IMR-90 (cell line): ENCODE measurements around the gene SUN1. TPM values are rescaled to one million over a fixed set of nuclear protein-coding genes. Genes with fewer than 3 reads are reported as not detected.

Source experiments
- ATAC-seq: fragments of 200-7000 bp; cut with Tn5 transposase; 2 replicates; pipeline ENCODE4 v1.9.1; 2020; ENCODE audit warnings: low read depth, mild to moderate bottlenecking, moderate library complexity
- BruUV-seq: library from RNA; stranded (reverse); fragments of 400-500 nt; replicated peaks from 2 replicates; lab custom pipeline; 2021; lab: Mats Ljungman, UMichigan
- CTCF ChIA-PET: fragments of 300-600 bp; formaldehyde crosslinking; extraction: SDS; loops from one replicate; lab custom pipeline; 2021; ENCODE audit warnings: antibody characterized with exemption; lab: Yijun Ruan, JAX
- POLR2A ChIA-PET: fragments of 300-600 bp; sonication (Branson Sonifier 250); formaldehyde crosslinking; loops from one replicate; lab custom pipeline; 2022; ENCODE audit warnings: antibody characterized with exemption; ENCODE audit not compliant: unreplicated experiment; lab: Charles Lee
- DNase-seq: peaks from one replicate; pipeline ENCODE4 v3.0.0; 2013
- H2AFZ ChIP-seq: replicated peaks from 2 replicates; pipeline ENCODE3; 2013; ENCODE audit warnings: low read length, mild to moderate bottlenecking; ENCODE audit not compliant: poor library complexity
- H2AK5ac ChIP-seq: 2 replicates; pipeline ENCODE4 v1.6.1; 2013; ENCODE audit warnings: low read depth, low read length, inconsistent platforms
- H2AK9ac ChIP-seq: replicated peaks from 2 replicates; pipeline ENCODE3; 2013; ENCODE audit warnings: mild to moderate bottlenecking, low read depth, low read length, moderate library complexity; ENCODE audit not compliant: poor library complexity
- H2BK120ac ChIP-seq: 2 replicates; pipeline ENCODE4 v1.6.1; 2013; ENCODE audit warnings: low read depth, low read length, inconsistent platforms
- H2BK15ac ChIP-seq: 3 replicates; pipeline ENCODE4 v1.6.1; 2013; ENCODE audit warnings: low read depth, low read length, inconsistent platforms
- H2BK20ac ChIP-seq: 2 replicates; pipeline ENCODE4 v1.6.1; 2013; ENCODE audit warnings: low read depth, mild to moderate bottlenecking, inconsistent platforms, low read length, moderate library complexity
- H2BK5ac ChIP-seq: 2 replicates; pipeline ENCODE4 v1.6.1; 2013; ENCODE audit warnings: mild to moderate bottlenecking, low read depth, low read length, inconsistent platforms; ENCODE audit not compliant: poor library complexity, severe bottlenecking
- H3K14ac ChIP-seq: replicated peaks from 2 replicates; pipeline ENCODE4 v1.6.1; 2013; ENCODE audit warnings: low read depth, low read length, inconsistent platforms
- H3K18ac ChIP-seq: 2 replicates; pipeline ENCODE4 v1.6.1; 2013; ENCODE audit warnings: low read depth, low read length, control low read depth
- H3K23ac ChIP-seq: 2 replicates; pipeline ENCODE4 v1.6.1; 2013; ENCODE audit warnings: low read depth, low read length, inconsistent platforms
- H3K27ac ChIP-seq: 2 replicates; pipeline ENCODE4 v1.5.1; 2013; ENCODE audit warnings: mild to moderate bottlenecking, control low read depth, low read length; ENCODE audit not compliant: insufficient read depth
- H3K27me3 ChIP-seq: 2 replicates; pipeline ENCODE4 v1.6.1; 2013; ENCODE audit warnings: low read length; ENCODE audit not compliant: control insufficient read depth, insufficient read depth
- H3K36me3 ChIP-seq: 2 replicates; pipeline ENCODE4 v1.6.1; 2013; ENCODE audit warnings: low read length, mixed read lengths; ENCODE audit not compliant: control insufficient read depth, insufficient read depth
- H3K4ac ChIP-seq: 2 replicates; pipeline ENCODE4 v1.6.1; 2013; ENCODE audit warnings: low read depth, low read length, inconsistent platforms
- H3K4me1 ChIP-seq: 2 replicates; pipeline ENCODE4 v1.6.1; 2013; ENCODE audit warnings: low read length, mixed read lengths; ENCODE audit not compliant: control insufficient read depth, insufficient read depth
- H3K4me2 ChIP-seq: 2 replicates; pipeline ENCODE4 v1.6.1; 2013; ENCODE audit warnings: low read depth, mild to moderate bottlenecking, control low read depth, low read length, moderate library complexity
- H3K4me3 ChIP-seq: 2 replicates; pipeline ENCODE4 v1.5.1; 2013; ENCODE audit warnings: low read depth, mild to moderate bottlenecking, control low read depth, low read length, moderate library complexity; ENCODE audit not compliant: insufficient read depth
- H3K56ac ChIP-seq: 2 replicates; pipeline ENCODE4 v1.6.1; 2013; ENCODE audit warnings: low read length, inconsistent platforms; ENCODE audit not compliant: insufficient read depth; ENCODE audit errors: extremely low read depth
- H3K79me1 ChIP-seq, 2 experiments: 2 replicates each; pipeline ENCODE4 v1.6.1; 2013; ENCODE audit warnings: low read length in 2 of 2, inconsistent platforms in 1 of 2, low read depth in 1 of 2
- H3K9ac ChIP-seq: 2 replicates; pipeline ENCODE4 v1.6.1; 2013; ENCODE audit warnings: low read depth, low read length, control low read depth
- H3K9me1 ChIP-seq: 2 replicates; pipeline ENCODE4 v1.6.1; 2013; ENCODE audit warnings: low read length, inconsistent platforms; ENCODE audit not compliant: insufficient read depth
- H3K9me3 ChIP-seq: 2 replicates; pipeline ENCODE4 v1.6.1; 2013; ENCODE audit warnings: low read length; ENCODE audit not compliant: control insufficient read depth, insufficient read depth
- H4K20me1 ChIP-seq: 2 replicates; pipeline ENCODE4 v1.6.1; 2013; ENCODE audit warnings: low read length, inconsistent platforms; ENCODE audit not compliant: insufficient read depth
- H4K5ac ChIP-seq: 2 replicates; pipeline ENCODE4 v1.6.1; 2013; ENCODE audit warnings: mild to moderate bottlenecking, low read depth, low read length, control low read depth
- H4K8ac ChIP-seq, 2 experiments: 2 replicates each; pipeline ENCODE4 v1.6.1; 2013; ENCODE audit warnings: low read depth in 2 of 2, low read length in 2 of 2, control low read depth in 1 of 2, inconsistent platforms in 1 of 2
- H4K91ac ChIP-seq: 2 replicates; pipeline ENCODE4 v1.6.1; 2013; ENCODE audit warnings: low read depth, low read length, inconsistent platforms; ENCODE audit not compliant: insufficient read depth
- BHLHE40 ChIP-seq: fragments of 150-350 bp; IDR thresholded peaks from 2 replicates; pipeline ENCODE4 v1.6.1; 2016; ENCODE audit warnings: mild to moderate bottlenecking, low read depth, low read length
- CHD1 ChIP-seq: IDR thresholded peaks from 2 replicates; pipeline ENCODE4 v1.6.1; 2012; ENCODE audit warnings: low read depth, low read length, improper control_type of control experiment
- FOS ChIP-seq: fragments of 150-350 bp; IDR thresholded peaks from 2 replicates; pipeline ENCODE4 v1.6.1; 2016; ENCODE audit warnings: low read depth, low read length
- MAZ ChIP-seq: IDR thresholded peaks from 2 replicates; pipeline ENCODE4 v1.6.1; 2012; ENCODE audit warnings: low read depth, mild to moderate bottlenecking, low read length, improper control_type of control experiment, moderate library complexity, borderline replicate concordance
- WGBS, 2 experiments: methylation state at CpG; one replicate each; pipeline versions ENCODE4 v1.1.5 to v1.1.7; 2013; ENCODE audit warnings: missing lambda C conversion rate in 2 of 2; ENCODE audit not compliant: insufficient read length in 1 of 2; ENCODE audit errors: extremely low coverage in 2 of 2; 5-methylcytosine and 5-hydroxymethylcytosine counted together
- dilution Hi-C: fragments of 300-500 bp; cut with HindIII; formaldehyde crosslinking; loops from one replicate; pipeline ENCODE4 v1.14.3; 2018; ENCODE audit warnings: low sequenced_read_pairs; ENCODE audit not compliant: unreplicated experiment
- in situ Hi-C: fragments of 300-500 bp; cut with MboI; formaldehyde crosslinking; loops from 3 replicates; pipeline ENCODE4 v1.14.3; 2019; ENCODE audit warnings: low sequenced_read_pairs, inconsistent platforms, mixed read lengths
- intact Hi-C: fragments of 100-400 bp; cut with micrococcal nuclease; formaldehyde crosslinking; loops from 2 replicates; pipeline ENCODE4 v1.10.0; 2022
- polyA plus RNA-seq, 3 experiments: library from polyadenylated mRNA; depleted of rRNA; stranded (reverse); fragments of >200 nt; gene quantifications; 2 replicates each; pipeline ENCODE4 v1.2.3, GENCODE V29; 2012; ENCODE audit warnings: low replicate concordance in 1 of 3
- total RNA-seq: library from RNA; depleted of rRNA; stranded (reverse); fragments of >200 nt; gene quantifications from 2 replicates; pipeline ENCODE4 v1.2.3, GENCODE V29; 2012
- TF ChIP-seq, protein P1 (sequence below): conservative IDR thresholded peaks from 2 replicates; pipeline ENCODE4 v1.5.1; 2012; ENCODE audit warnings: mild to moderate bottlenecking, low read depth, low read length, improper control_type of control experiment
- TF ChIP-seq, protein P2 (sequence below): fragments of 150-350 bp; IDR thresholded peaks from 2 replicates; pipeline ENCODE4 v1.6.1; 2016; ENCODE audit warnings: low read depth, mild to moderate bottlenecking, low read length, moderate library complexity, borderline replicate concordance

Gene SUN1
- total and polyA plus RNA-seq, 2 of the 4 experiments (the other 2 are of a cell fraction), result 113 to 239 TPM

DNA sequence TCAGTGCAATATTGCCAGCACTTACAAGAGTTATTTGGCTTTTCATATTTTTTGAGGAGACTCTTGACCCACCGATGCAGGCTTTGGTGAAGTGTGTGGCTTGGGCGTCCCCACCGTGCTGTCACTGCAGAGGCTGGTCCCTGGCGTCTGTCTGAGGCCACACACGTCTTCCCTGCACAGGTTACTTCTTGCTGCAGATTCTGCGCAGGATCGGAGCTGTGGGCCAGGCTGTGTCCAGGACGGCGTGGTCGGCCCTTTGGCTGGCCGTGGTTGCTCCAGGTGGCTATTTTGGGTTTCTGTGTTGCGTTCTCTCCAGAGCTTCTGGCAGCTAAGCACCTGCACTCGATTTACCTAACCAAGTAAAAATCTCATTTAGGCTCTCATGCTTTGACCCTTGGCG, 18.9 kb downstream of the SUN1 start:
- H2AK9ac ChIP-seq, result no peak overlapping the region
- no peak overlapping the region for H3K56ac ChIP-seq
- H3K4me3 ChIP-seq, result no peak overlapping the region
- H3K14ac ChIP-seq, result no peak overlapping the region
- no peak overlapping the region for H3K4ac ChIP-seq
- H2BK20ac ChIP-seq, result no peak overlapping the region
- H3K9ac ChIP-seq, result no peak overlapping the region
- no peak overlapping the region for H4K5ac ChIP-seq
- no peak overlapping the region for H2AK5ac ChIP-seq
- H2AFZ ChIP-seq, result no peak overlapping the region
- H2BK120ac ChIP-seq, result no peak overlapping the region
- intact Hi-C loops, result no loop called here
- no peak overlapping the region for H2BK15ac ChIP-seq
- TF ChIP-seq, protein P1, sequence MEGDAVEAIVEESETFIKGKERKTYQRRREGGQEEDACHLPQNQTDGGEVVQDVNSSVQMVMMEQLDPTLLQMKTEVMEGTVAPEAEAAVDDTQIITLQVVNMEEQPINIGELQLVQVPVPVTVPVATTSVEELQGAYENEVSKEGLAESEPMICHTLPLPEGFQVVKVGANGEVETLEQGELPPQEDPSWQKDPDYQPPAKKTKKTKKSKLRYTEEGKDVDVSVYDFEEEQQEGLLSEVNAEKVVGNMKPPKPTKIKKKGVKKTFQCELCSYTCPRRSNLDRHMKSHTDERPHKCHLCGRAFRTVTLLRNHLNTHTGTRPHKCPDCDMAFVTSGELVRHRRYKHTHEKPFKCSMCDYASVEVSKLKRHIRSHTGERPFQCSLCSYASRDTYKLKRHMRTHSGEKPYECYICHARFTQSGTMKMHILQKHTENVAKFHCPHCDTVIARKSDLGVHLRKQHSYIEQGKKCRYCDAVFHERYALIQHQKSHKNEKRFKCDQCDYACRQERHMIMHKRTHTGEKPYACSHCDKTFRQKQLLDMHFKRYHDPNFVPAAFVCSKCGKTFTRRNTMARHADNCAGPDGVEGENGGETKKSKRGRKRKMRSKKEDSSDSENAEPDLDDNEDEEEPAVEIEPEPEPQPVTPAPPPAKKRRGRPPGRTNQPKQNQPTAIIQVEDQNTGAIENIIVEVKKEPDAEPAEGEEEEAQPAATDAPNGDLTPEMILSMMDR, result no peak
- TF ChIP-seq, protein P2, sequence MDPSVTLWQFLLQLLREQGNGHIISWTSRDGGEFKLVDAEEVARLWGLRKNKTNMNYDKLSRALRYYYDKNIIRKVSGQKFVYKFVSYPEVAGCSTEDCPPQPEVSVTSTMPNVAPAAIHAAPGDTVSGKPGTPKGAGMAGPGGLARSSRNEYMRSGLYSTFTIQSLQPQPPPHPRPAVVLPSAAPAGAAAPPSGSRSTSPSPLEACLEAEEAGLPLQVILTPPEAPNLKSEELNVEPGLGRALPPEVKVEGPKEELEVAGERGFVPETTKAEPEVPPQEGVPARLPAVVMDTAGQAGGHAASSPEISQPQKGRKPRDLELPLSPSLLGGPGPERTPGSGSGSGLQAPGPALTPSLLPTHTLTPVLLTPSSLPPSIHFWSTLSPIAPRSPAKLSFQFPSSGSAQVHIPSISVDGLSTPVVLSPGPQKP, result no peak
- TF ChIP-seq MAZ (no peak), FOS (no peak), CHD1 (no peak), BHLHE40 (no peak)
- peaks cover 12% of the 10 kb centered on the region; the same call in 1 of the 2 replicates for H4K20me1 ChIP-seq
- no peak for ATAC-seq
- 95% methylated on average over 11 of the region's 14 CpGs; no CpG with 5 or more reads in 1 of the 2 experiments for WGBS, 2 experiments
- no peak overlapping the region for H3K27ac ChIP-seq
- in situ Hi-C loops, result no loop called here
- no peak overlapping the region for H4K91ac ChIP-seq
- H3K4me1 ChIP-seq, result no peaks in the 10 kb centered on the region
- ChIA-PET POLR2A (no interaction called here), CTCF (no interaction called here)
- H4K8ac ChIP-seq, result no peak overlapping the region
- peaks cover 13 to 47% of the 10 kb centered on the region in 2 experiments for H3K79me1 ChIP-seq
- no peaks in the 10 kb centered on the region for H3K27me3 ChIP-seq
- no peak for DNase-seq
- H3K9me1 ChIP-seq, result peaks cover 6% of the 10 kb centered on the region; the same call in 1 of the 2 replicates
- no peak overlapping the region for H2BK5ac ChIP-seq
- H3K18ac ChIP-seq, result no peak overlapping the region
- H3K9me3 ChIP-seq, result no peaks in the 10 kb centered on the region
- H3K23ac ChIP-seq, result no peak overlapping the region
- no TSS peak for BruUV-seq
- no peak overlapping the region for H3K4me2 ChIP-seq
- H3K36me3 ChIP-seq, result peaks cover 49% of the 10 kb centered on the region
- dilution Hi-C loops, result no loop called here
